Measurements from ENCODE around the gene GPX5.

GPX5 gene

DNA sequence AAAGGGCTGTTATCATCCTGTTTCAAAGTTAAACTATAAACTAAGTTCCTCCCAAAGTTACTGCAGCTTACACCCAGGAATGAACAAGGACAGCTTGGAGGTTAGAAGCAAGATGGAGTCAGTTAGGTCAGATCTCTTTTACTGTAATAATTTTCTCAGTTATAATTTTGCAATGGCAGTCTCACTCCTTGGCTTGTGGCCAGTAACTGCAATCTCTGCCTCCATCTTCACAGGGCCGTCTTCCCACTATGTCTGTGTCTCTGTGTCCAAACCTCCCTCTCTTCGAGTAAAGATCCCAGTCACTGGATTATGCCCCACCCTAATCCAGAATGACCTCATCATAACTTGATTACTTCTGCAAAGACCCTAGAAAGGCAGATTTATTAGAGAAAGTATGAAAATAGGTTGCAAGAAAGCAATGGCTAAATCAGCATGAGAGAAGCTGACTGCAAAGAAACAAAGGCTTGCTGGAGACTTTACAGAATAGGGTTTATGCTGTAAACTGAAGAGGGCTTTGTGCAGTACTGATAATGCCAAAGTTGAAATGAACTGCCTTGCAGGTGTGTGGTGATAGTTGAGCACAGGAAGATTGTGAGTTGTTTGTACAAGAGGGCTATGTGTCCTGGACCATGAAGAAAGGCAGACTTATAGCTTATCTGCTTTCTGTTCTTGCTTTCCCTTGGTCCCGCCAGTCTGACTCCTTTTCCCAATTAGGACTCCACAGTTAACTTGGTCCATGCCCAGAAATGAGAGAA, 38.5 kb upstream of the GPX5 start:
- no peak for DNase-seq
- WGBS (ENCODE audit: extremely low coverage, insufficient coverage, low lambda C conversion rate) = no CpG with 5 or more reads among the region's 3 CpGs

DNA sequence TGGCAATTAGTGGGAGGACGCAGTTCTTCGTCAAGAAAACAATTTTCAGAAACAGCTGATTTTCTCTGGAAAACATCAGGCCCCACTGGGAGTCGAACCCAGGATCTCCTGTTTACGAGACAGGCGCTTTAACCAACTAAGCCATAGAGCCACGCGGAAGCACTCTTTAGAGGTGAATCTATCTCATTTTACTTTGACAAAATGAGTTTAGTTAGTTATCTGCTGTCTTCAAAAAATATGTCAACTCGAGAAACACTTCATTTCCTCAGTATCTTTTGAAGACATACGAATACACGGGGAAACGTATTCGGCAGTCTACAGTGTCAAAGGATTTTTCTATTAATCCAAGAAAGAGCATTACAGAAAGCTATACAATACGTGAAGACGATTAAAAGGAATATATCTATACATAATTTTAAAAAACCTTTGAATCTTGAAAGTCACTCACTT, 36.7 kb upstream of the GPX5 start:
- Histone ChIP-seq H2BK120ac (ENCODE audit: low read depth, low read length) (no peak overlapping the region), H2AK5ac (ENCODE audit: low read length) (no peak overlapping the region), H4K8ac (ENCODE audit: low read depth, low read length) (no peak overlapping the region), H3K36me3 (ENCODE audit: control insufficient read depth, insufficient read depth, low read length) (no peaks in the 10 kb centered on the region), H3K4ac (ENCODE audit: low read depth, low read length) (no peak overlapping the region), H3K4me3 (ENCODE audit: low read length) (peak overlapping the region; percentile 22), H3K23ac (ENCODE audit: low read length) (no peak overlapping the region), H3K9ac (ENCODE audit: low read length) (no peak overlapping the region), H3K27ac (ENCODE audit: low read depth, low read length) (no peak overlapping the region), H2BK15ac (replicated peaks; ENCODE audit: low read depth) (no peak overlapping the region), H3K79me2 (ENCODE audit: control insufficient read depth, insufficient read depth, low read length) (no peaks in the 10 kb centered on the region), H3K18ac (ENCODE audit: low read length) (no peak overlapping the region), H4K5ac (ENCODE audit: low read length) (no peak overlapping the region), H3K4me2 (ENCODE audit: low read length) (peak overlapping the region; percentile 32), H3K4me1 (ENCODE audit: control insufficient read depth, low read depth, low read length) (no peaks in the 10 kb centered on the region), H2BK5ac (ENCODE audit: low read length) (no peak overlapping the region), H3K79me1 (ENCODE audit: low read length) (no peaks in the 10 kb centered on the region), H3K27me3 (ENCODE audit: insufficient read depth, low read length, poor library complexity) (no peaks in the 10 kb centered on the region), H3K56ac (ENCODE audit: low read length) (peak overlapping the region; percentile 5)
- DNase-seq = peak; percentile 83
- no CpG with 5 or more reads among the region's 14 CpGs for WGBS (ENCODE audit: extremely low coverage, insufficient coverage, low lambda C conversion rate)

More for the DNA sequence above, 38.5 kb upstream of the GPX5 start:
- no peaks in the 10 kb centered on the region for H3K79me1 ChIP-seq (ENCODE audit: low read length)
- no peaks in the 10 kb centered on the region for H3K36me3 ChIP-seq (ENCODE audit: control insufficient read depth, insufficient read depth, low read length)
- no peaks in the 10 kb centered on the region for H3K79me2 ChIP-seq (ENCODE audit: control insufficient read depth, insufficient read depth, low read length)
- no peak overlapping the region for H3K4me2 ChIP-seq (ENCODE audit: low read length)
- no peak overlapping the region for H2BK120ac ChIP-seq (ENCODE audit: low read depth, low read length)
- H3K4me1 ChIP-seq (ENCODE audit: control insufficient read depth, low read depth, low read length) = no peaks in the 10 kb centered on the region
- no peak overlapping the region for H2AK5ac ChIP-seq (ENCODE audit: low read length)
- no peak overlapping the region for H3K56ac ChIP-seq (ENCODE audit: low read length)
- H3K18ac ChIP-seq (ENCODE audit: low read length) = no peak overlapping the region
- H3K27ac ChIP-seq (ENCODE audit: low read depth, low read length) = no peak overlapping the region
- no peaks in the 10 kb centered on the region for H3K27me3 ChIP-seq (ENCODE audit: insufficient read depth, low read length, poor library complexity)
- H4K5ac ChIP-seq (ENCODE audit: low read length) = no peak overlapping the region
- no peak overlapping the region for H4K8ac ChIP-seq (ENCODE audit: low read depth, low read length)
- H3K4ac ChIP-seq (ENCODE audit: low read depth, low read length) = no peak overlapping the region
- H3K23ac ChIP-seq (ENCODE audit: low read length) = no peak overlapping the region
- no peak overlapping the region for H3K9ac ChIP-seq (ENCODE audit: low read length)
- no peak overlapping the region for H2BK5ac ChIP-seq (ENCODE audit: low read length)
- no peak overlapping the region for H2BK15ac ChIP-seq (replicated peaks; ENCODE audit: low read depth)
- H3K4me3 ChIP-seq (ENCODE audit: low read length) = no peak overlapping the region

DNA sequence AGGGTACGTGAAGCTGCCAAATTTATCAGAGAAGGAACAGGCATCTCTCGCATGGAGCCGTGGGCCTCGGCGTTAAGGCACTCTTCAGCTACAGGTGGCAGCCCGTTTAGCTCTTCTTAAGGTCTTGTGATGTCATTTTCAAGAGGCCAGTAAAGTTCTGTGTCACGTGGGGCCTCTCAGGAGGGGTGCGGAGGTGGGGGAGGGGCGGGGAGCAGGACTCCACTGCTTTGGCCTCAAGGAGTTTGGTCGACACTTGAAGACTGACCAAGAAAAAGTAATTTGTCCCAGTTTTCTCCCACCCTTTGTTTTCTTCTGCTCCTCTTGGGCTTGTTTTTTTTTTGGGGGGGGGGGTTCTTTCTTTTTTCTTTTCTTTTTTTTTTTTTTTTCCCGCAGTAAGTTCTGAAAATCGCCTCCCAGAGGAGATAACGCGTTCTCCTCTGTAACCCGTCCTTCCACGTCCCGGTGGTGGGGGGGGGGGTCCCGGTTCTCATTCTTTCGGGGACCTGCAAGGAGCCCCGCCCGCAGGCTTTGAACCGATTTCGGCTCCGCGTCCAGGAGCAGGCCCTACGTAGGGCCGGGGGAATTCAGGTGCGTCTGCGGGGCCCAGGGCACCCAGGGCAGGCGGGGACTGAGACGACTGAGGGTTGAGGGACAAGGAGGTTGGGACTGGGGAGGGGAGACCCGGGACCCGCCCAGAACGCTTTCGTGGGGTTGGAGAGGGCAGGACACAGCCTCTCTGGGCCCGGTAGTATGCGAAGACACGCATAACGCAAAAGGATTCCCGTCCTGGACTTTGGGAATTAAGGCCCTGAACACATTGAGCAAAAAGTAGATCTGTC, 36.1 kb upstream of the GPX5 start:
- H3K27ac ChIP-seq (ENCODE audit: low read depth, low read length) = peak overlapping the region; percentile 70

DNA sequence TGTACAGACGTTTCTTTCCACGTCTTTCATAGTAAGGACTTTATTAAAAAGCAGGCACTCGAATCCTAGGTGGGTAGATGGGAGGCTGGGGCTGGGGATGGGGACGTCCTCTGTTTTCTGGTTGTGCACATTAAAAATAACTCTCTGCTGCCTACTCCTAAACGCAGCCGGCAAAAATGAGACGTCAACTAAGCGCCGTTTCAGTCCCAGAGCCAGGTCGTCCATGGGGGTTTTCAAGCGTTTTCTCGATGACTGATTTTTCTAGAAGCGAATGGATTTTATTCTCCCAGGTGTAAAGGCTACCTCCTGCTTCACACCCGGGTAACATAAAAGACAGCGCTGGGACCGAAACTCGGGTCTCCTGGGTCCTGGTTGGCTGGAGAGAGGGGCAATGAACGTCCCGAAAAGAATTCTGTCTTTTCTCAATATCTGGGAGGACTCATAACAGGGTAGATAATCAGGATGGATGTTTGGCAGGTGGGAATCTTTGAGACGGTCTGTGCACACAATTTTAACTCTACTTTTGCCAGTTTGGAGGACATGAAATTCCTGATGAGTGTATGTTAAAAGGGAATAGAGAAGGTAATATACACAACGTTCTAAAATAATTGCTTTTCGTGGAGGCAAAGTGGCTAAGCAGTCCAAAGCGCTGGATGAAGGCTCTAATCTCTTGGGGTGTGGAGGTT, 35.3 kb upstream of the GPX5 start:
- H3K79me1 ChIP-seq (ENCODE audit: low read length) = no peaks in the 10 kb centered on the region
- no peak overlapping the region for H2BK120ac ChIP-seq (ENCODE audit: low read depth, low read length)
- H3K4me1 ChIP-seq (ENCODE audit: control insufficient read depth, low read depth, low read length) = no peaks in the 10 kb centered on the region
- peak overlapping the region; percentile 68 for H3K9ac ChIP-seq (ENCODE audit: low read length)
- H2AK5ac ChIP-seq (ENCODE audit: low read length) = no peak overlapping the region
- H4K8ac ChIP-seq (ENCODE audit: low read depth, low read length) = no peak overlapping the region
- H2BK5ac ChIP-seq (ENCODE audit: low read length) = no peak overlapping the region
- H3K79me2 ChIP-seq (ENCODE audit: control insufficient read depth, insufficient read depth, low read length) = no peaks in the 10 kb centered on the region
- H3K4me2 ChIP-seq (ENCODE audit: low read length) = peak overlapping the region; percentile 63
- H3K18ac ChIP-seq (ENCODE audit: low read length) = no peak overlapping the region
- H3K27me3 ChIP-seq (ENCODE audit: insufficient read depth, low read length, poor library complexity) = no peaks in the 10 kb centered on the region
- H2BK15ac ChIP-seq (replicated peaks; ENCODE audit: low read depth) = no peak overlapping the region
- peak overlapping the region; percentile 66 for H3K4me3 ChIP-seq (ENCODE audit: low read length)
- DNase-seq = no peak
- no peak overlapping the region for H3K23ac ChIP-seq (ENCODE audit: low read length)
- no CpG with 5 or more reads among the region's 23 CpGs for WGBS (ENCODE audit: extremely low coverage, insufficient coverage, low lambda C conversion rate)
- H3K36me3 ChIP-seq (ENCODE audit: control insufficient read depth, insufficient read depth, low read length) = no peaks in the 10 kb centered on the region
- no peak overlapping the region for H4K5ac ChIP-seq (ENCODE audit: low read length)
- H3K56ac ChIP-seq (ENCODE audit: low read length) = peak overlapping the region; percentile 86
- H3K4ac ChIP-seq (ENCODE audit: low read depth, low read length) = no peak overlapping the region
- H3K27ac ChIP-seq (ENCODE audit: low read depth, low read length) = no peak overlapping the region

More for the DNA sequence above, 36.1 kb upstream of the GPX5 start:
- H3K18ac ChIP-seq (ENCODE audit: low read length) = peak overlapping the region; percentile 28
- H2BK15ac ChIP-seq (replicated peaks; ENCODE audit: low read depth) = no peak overlapping the region
- H3K4ac ChIP-seq (ENCODE audit: low read depth, low read length) = no peak overlapping the region
- H3K36me3 ChIP-seq (ENCODE audit: control insufficient read depth, insufficient read depth, low read length) = no peaks in the 10 kb centered on the region
- WGBS (ENCODE audit: extremely low coverage, insufficient coverage, low lambda C conversion rate) = no CpG with 5 or more reads among the region's 40 CpGs
- H3K23ac ChIP-seq (ENCODE audit: low read length) = no peak overlapping the region
- H3K56ac ChIP-seq (ENCODE audit: low read length) = peak overlapping the region; percentile 86
- peak; percentile 97 for DNase-seq
- no peaks in the 10 kb centered on the region for H3K79me2 ChIP-seq (ENCODE audit: control insufficient read depth, insufficient read depth, low read length)
- H4K8ac ChIP-seq (ENCODE audit: low read depth, low read length) = no peak overlapping the region
- no peak overlapping the region for H2BK5ac ChIP-seq (ENCODE audit: low read length)
- H3K79me1 ChIP-seq (ENCODE audit: low read length) = no peaks in the 10 kb centered on the region
- H2AK5ac ChIP-seq (ENCODE audit: low read length) = no peak overlapping the region
- H2BK120ac ChIP-seq (ENCODE audit: low read depth, low read length) = no peak overlapping the region
- peak overlapping the region; percentile 63 for H3K4me2 ChIP-seq (ENCODE audit: low read length)
- peak overlapping the region; percentile 68 for H3K9ac ChIP-seq (ENCODE audit: low read length)
- H4K5ac ChIP-seq (ENCODE audit: low read length) = no peak overlapping the region
- H3K4me3 ChIP-seq (ENCODE audit: low read length) = peak overlapping the region; percentile 66
- H3K27me3 ChIP-seq (ENCODE audit: insufficient read depth, low read length, poor library complexity) = no peaks in the 10 kb centered on the region
- H3K4me1 ChIP-seq (ENCODE audit: control insufficient read depth, low read depth, low read length) = no peaks in the 10 kb centered on the region

DNA sequence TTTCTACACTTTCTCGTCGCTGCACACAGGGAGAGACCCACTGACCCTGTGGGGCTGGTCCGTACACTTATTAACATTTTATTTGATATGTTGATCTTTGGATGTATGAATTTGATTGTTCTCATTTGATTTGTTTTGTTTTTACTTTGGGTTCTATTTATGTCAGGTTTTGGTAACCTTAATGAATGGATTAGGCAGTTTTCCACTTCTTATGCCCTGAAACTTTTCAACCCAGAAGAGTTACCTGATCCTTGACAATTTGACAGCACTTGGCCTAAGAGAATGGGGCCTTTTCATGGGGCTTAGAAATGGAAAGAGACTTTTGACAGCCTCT, 33.7 kb upstream of the GPX5 start:
- Histone ChIP-seq H2AK5ac (ENCODE audit: low read length) (no peak overlapping the region), H4K8ac (ENCODE audit: low read depth, low read length) (no peak overlapping the region), H2BK5ac (ENCODE audit: low read length) (no peak overlapping the region), H3K23ac (ENCODE audit: low read length) (no peak overlapping the region), H3K56ac (ENCODE audit: low read length) (no peak overlapping the region), H3K4me1 (ENCODE audit: control insufficient read depth, low read depth, low read length) (no peaks in the 10 kb centered on the region), H2BK15ac (replicated peaks; ENCODE audit: low read depth) (no peak overlapping the region), H3K9ac (ENCODE audit: low read length) (no peak overlapping the region), H3K4me2 (ENCODE audit: low read length) (no peak overlapping the region), H3K27me3 (ENCODE audit: insufficient read depth, low read length, poor library complexity) (no peaks in the 10 kb centered on the region), H3K27ac (ENCODE audit: low read depth, low read length) (no peak overlapping the region), H3K79me2 (ENCODE audit: control insufficient read depth, insufficient read depth, low read length) (no peaks in the 10 kb centered on the region), H4K5ac (ENCODE audit: low read length) (no peak overlapping the region), H3K79me1 (ENCODE audit: low read length) (no peaks in the 10 kb centered on the region), H3K18ac (ENCODE audit: low read length) (no peak overlapping the region), H3K4me3 (ENCODE audit: low read length) (no peak overlapping the region), H3K4ac (ENCODE audit: low read depth, low read length) (no peak overlapping the region), H2BK120ac (ENCODE audit: low read depth, low read length) (no peak overlapping the region), H3K36me3 (ENCODE audit: control insufficient read depth, insufficient read depth, low read length) (no peaks in the 10 kb centered on the region)
- no peak for DNase-seq
- WGBS (ENCODE audit: extremely low coverage, insufficient coverage, low lambda C conversion rate) = no CpG with 5 or more reads among the region's 3 CpGs

All from mesendoderm (in vitro differentiated cells).